Stimulated activated CD4-positive, alpha-beta T cell treated with anti-CD3 and anti-CD28 coated beads, Interleukin-1b, Interleukin-23, amount 100 ng/mL, for 24 hours (primary cell): Measurements from ENCODE around the gene GJD3.

Source experiments
- DNase-seq, 4 experiments: peaks; one replicate each; pipeline ENCODE4 v3.0.0-alpha.2; 2020; ENCODE audit warnings: low read depth in 4 of 4, low spot score in 1 of 4

The GJD3 gene

GRCh38 chr17:40313668-40314583 is 50.6 kb downstream of the GJD3 start:
- no peak for DNase-seq
